ENCODE data around the gene INTS7. TPM values are rescaled to one million over a fixed set of nuclear protein-coding genes. Genes with fewer than 3 reads are reported as not detected.

INTS7 gene
- total and polyA plus RNA-seq, 8 donors = 18.9 to 28.7 (median 22.1) TPM

- no peaks in the 10 kb centered on the region for H3K27me3 ChIP-seq
- H3K36me3 ChIP-seq = no peaks in the 10 kb centered on the region
- H3K9me3 ChIP-seq = no peaks in the 10 kb centered on the region
- DNase-seq (no peak), ATAC-seq (no peak)
- intact Hi-C loops (cut with DNase I) = no loop called here
- H3K27ac ChIP-seq = no peak overlapping the region
- no peak for TF ChIP-seq CTCF (IDR thresholded peaks at IDR 0.05)
- peaks cover 0 to 18% of the 10 kb centered on the region in 2 donors for H3K4me1 ChIP-seq
- H3K4me3 ChIP-seq = no peak overlapping the region
Measured at GRCh38 chr1:212040629-212041412, 5.5 kb upstream of the INTS7 start.

- H3K4me3 ChIP-seq = no peak overlapping the region
- no peak for TF ChIP-seq CTCF (IDR thresholded peaks at IDR 0.05)
- H3K36me3 ChIP-seq = no peaks in the 10 kb centered on the region
- H3K27ac ChIP-seq = no peak overlapping the region
- no peak for DNase-seq
- H3K4me1 ChIP-seq = peaks cover 0 to 21% of the 10 kb centered on the region in 2 donors
- ATAC-seq = no peak
- H3K27me3 ChIP-seq = no peaks in the 10 kb centered on the region
- H3K9me3 ChIP-seq = no peaks in the 10 kb centered on the region
- intact Hi-C loops (cut with DNase I) = loop anchor here in 1 of 2 donors (10.0 kb wide), 1 partner anchor 355 kb away; no protein-coding TSS in a partner anchor
Measured at GRCh38 chr1:212039622-212040021, 4.3 kb upstream of the INTS7 start.

GRCh38 chr1:212037900-212038299, 2.5 kb upstream of the INTS7 start:
- intact Hi-C loops (cut with DNase I) = loop anchor here in 1 of 2 donors (10.0 kb wide), 1 partner anchor 353 kb away; no protein-coding TSS in a partner anchor
- TF ChIP-seq CTCF (IDR thresholded peaks at IDR 0.05) = no peak
- Histone ChIP-seq H3K27me3 (no peaks in the 10 kb centered on the region), H3K4me1 (peaks cover 0 to 34% of the 10 kb centered on the region in 2 donors), H3K36me3 (no peaks in the 10 kb centered on the region), H3K4me3 (no peak overlapping the region), H3K27ac (no peak overlapping the region), H3K9me3 (no peaks in the 10 kb centered on the region)
- DNase-seq = no peak
- no peak for ATAC-seq

- H3K4me3 ChIP-seq = peak overlapping the region; percentile 49 to 61
- DNase-seq (no peak), ATAC-seq (no peak)
- intact Hi-C loops (cut with DNase I) = loop anchor here in 1 of 2 donors (10.0 kb wide), 1 partner anchor 351 kb away; no protein-coding TSS in a partner anchor
- TF ChIP-seq CTCF (IDR thresholded peaks at IDR 0.05) = no peak
- H3K36me3 ChIP-seq = no peaks in the 10 kb centered on the region
- H3K27me3 ChIP-seq = no peaks in the 10 kb centered on the region
- H3K27ac ChIP-seq = peak overlapping the region; percentile 82 to 87
- no peaks in the 10 kb centered on the region for H3K9me3 ChIP-seq
- peaks cover 2 to 50% of the 10 kb centered on the region in 2 donors for H3K4me1 ChIP-seq
Measured at GRCh38 chr1:212035835-212036605, 663 bp upstream of the INTS7 start.
